HG02623 (cell line): Measurements from ENCODE around the gene ELAPOR1.
A peak's percentile ranks its signal among the peaks of the same experiment; 100 is the strongest.

Experiments used
- ATAC-seq: cut with Tn5 transposase; IDR thresholded peaks from one replicate; pipeline ENCODE4 v1.9.1; 2021; ENCODE audit warnings: moderate library complexity; ENCODE audit not compliant: unreplicated experiment

ELAPOR1 gene, protein sequence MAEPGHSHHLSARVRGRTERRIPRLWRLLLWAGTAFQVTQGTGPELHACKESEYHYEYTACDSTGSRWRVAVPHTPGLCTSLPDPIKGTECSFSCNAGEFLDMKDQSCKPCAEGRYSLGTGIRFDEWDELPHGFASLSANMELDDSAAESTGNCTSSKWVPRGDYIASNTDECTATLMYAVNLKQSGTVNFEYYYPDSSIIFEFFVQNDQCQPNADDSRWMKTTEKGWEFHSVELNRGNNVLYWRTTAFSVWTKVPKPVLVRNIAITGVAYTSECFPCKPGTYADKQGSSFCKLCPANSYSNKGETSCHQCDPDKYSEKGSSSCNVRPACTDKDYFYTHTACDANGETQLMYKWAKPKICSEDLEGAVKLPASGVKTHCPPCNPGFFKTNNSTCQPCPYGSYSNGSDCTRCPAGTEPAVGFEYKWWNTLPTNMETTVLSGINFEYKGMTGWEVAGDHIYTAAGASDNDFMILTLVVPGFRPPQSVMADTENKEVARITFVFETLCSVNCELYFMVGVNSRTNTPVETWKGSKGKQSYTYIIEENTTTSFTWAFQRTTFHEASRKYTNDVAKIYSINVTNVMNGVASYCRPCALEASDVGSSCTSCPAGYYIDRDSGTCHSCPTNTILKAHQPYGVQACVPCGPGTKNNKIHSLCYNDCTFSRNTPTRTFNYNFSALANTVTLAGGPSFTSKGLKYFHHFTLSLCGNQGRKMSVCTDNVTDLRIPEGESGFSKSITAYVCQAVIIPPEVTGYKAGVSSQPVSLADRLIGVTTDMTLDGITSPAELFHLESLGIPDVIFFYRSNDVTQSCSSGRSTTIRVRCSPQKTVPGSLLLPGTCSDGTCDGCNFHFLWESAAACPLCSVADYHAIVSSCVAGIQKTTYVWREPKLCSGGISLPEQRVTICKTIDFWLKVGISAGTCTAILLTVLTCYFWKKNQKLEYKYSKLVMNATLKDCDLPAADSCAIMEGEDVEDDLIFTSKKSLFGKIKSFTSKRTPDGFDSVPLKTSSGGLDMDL

GRCh38 chr1:109113590-109114341, at the start of gene ELAPOR1:
TSS of gene ELAPOR1 (plus strand) at chr1:109114115. CDS start at chr1:109114184, 69 bp downstream.
- peak; percentile 51 for ATAC-seq

GRCh38 chr1:109065137-109065536, 48.8 kb upstream of the ELAPOR1 start:
- ATAC-seq, result no peak

DNA sequence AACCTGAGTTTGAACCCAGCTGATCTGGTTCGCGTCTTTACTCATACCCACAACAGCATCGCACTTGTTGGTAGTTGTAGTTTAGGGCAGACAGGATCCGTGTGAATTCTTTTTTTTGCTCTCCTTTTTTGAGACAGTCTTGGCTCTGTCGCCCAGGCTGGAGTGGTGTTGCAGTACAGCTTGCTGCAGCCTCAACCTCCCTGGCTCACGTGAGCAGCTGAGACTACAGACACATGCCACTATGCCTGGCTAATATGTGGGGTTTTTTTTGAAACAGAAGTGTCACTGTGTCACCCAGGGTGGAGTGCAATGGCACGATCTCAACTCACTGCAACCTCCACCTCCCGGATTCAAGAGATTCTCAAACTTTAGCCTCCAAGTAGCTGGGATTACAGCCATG, 46.0 kb upstream of the ELAPOR1 start:
- no peak for ATAC-seq

- ATAC-seq, result no peak
Observed at GRCh38 chr1:109069294-109069693, 44.6 kb upstream of the ELAPOR1 start.

GRCh38 chr1:109075531-109076490, 38.1 kb upstream of the ELAPOR1 start, which contains the start of gene TAF13:
TSS of gene TAF13 (minus strand) at chr1:109076003. CDS start at chr1:109075947, 56 bp downstream.
- ATAC-seq, result peak; percentile 99

GRCh38 chr1:109078317-109078716, 35.6 kb upstream of the ELAPOR1 start:
- ATAC-seq, result no peak

DNA sequence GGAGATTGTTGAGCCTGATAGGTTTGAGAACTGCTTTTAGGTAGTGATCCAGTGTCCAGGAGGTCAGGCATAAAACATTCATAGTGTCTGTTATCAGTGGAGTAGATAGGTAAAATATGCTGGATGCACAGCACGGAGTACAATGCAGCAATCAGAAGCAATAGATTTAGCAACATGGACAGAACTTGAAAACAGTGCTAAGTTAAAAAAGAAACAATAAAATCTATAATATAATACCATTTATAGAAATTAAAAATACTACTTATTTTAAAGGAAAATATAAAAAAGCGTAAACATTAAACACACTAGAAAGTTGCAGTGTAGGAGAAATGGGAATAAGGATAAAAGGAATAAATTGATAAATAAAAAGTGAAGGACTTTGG, 34.7 kb upstream of the ELAPOR1 start:
- no peak for ATAC-seq

GRCh38 chr1:109080441-109081082, 33.4 kb upstream of the ELAPOR1 start:
- ATAC-seq, result no peak

DNA sequence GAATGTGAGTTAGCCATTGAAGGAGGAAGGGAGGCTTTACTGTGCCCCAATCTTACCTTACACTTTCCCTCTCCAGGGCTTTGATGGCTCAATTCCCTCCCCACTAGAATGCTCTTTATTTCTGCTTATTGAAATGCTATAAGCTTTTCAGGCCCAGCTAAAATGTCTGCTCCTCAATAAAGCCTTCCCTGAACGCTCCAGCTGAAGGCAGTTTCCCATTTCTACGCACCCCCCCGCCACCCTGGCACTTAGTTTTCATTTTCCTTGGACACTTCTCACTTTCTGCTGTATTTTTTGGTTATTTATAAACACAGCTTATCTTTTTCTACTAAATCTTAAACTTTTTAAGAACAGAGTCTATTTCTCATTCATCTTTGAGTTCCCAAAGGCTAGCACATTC, 30.4 kb upstream of the ELAPOR1 start:
- ATAC-seq, result no peak

- ATAC-seq, result no peak
Observed at GRCh38 chr1:109083923-109084322, 30.0 kb upstream of the ELAPOR1 start.

GRCh38 chr1:109084563-109085517, 29.1 kb upstream of the ELAPOR1 start:
- no peak for ATAC-seq

DNA sequence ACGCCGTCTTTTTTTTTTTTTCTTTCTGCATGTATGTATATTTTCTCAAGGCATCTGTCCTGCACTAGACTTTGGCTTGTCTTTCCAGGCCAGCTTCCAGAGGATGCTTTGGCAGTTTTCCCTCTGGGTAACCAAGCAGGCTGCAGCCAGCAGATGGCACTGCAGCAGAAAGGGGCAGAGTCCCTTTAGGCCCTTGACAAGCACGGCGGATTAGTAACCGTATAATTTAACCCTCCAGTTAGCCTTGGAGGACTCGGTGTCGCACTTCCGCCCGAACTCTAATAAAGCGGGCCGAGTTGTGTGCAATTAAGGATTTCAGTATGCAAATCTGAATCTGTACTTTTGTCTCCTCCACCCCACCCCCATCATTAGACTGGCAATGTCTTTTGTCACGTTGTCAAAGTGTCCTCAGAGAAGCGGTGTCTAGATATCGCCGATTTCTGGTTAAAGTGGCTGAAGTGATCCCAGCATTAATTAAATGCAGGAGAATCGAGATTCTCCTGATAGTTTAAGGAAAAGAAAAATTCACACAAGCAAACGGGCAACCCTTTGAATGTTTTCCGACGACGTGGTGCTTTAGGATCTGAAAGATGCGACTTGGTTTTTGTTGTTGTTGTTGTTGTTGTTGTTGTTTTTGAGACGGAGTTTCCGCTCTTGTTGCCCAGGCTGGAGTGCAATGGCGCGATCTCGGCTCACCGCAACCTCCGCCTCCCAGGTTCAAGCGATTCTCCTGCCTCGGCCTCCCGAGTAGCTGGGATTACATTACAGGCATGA, 24.5 kb upstream of the ELAPOR1 start:
- ATAC-seq, result no peak

DNA sequence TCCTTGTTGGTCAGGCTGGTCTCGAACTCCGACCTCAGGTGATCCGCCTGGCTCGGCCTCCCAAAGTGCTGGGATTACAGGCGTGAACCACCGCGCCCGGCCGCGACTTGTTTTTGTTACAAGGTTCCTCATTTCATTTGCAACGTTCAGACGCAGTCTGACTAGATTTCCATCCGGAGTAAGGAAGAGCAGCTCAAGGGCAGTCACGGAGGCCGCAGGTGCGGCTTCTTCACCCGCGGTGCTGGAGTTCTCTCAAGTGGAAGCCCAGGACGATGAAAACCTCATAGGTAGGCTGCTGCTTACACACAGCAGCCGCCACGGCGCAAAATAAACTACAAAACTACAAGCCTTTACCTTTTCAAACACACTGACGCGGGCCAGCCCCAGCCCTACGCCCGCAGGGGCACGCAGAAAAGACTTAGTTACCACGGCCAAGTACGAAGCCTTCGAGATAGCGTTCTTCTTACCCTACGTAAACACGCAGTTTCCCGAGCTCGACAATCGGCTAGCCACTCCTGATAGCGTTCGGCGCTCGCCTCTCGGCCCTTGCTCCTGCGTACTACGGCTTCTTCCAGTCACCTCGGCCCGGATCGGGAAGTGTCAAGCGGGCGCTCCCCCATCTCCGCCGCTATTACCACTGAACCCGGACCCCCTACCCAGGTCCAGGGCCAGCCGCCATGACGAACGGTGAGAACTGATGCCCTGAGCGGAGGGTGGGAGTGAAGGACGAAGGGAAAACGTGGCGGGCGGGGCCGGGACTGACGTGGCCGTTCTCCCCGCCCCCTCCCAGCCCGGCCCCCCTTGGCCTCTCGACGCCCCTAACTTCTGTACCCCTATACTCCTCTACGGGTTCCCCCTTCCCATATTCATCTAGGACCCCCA, 23.5 kb upstream of the ELAPOR1 start, which contains the start of gene TMEM167B:
Gene TMEM167B (plus strand): TSS at position 569 of the 882 bp plus-strand sequence. CDS start 109 bp downstream, at position 678.
- ATAC-seq, result peak; percentile 87

GRCh38 chr1:109091078-109091838, 22.7 kb upstream of the ELAPOR1 start:
- peak; percentile 46 for ATAC-seq

DNA sequence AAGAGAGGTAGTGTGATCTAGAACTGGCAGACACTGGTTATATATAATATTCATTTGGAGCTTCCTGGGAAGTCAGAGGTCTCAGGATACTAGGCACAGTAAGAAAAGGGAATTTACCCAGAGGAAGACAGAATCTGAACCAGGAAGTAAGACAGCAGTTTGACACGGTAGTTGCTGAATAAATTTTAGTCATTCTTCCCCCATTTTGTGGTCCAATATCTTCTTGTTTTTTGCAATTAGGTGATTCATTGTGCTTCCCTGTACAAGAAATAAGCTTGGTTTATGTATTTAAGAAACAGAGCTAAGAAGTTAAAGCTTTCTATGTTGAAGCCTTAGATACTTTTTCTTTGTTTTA, 22.1 kb upstream of the ELAPOR1 start:
- ATAC-seq, result no peak
